GM03348 (cell line): ENCODE measurements around the gene GATM.
A peak's percentile ranks its signal among the peaks of the same experiment; 100 is the strongest.

Experiments
- DNase-seq: peaks from one replicate; pipeline ENCODE4 v3.0.0; 2012; ENCODE audit warnings: low spot score

Gene GATM

DNA sequence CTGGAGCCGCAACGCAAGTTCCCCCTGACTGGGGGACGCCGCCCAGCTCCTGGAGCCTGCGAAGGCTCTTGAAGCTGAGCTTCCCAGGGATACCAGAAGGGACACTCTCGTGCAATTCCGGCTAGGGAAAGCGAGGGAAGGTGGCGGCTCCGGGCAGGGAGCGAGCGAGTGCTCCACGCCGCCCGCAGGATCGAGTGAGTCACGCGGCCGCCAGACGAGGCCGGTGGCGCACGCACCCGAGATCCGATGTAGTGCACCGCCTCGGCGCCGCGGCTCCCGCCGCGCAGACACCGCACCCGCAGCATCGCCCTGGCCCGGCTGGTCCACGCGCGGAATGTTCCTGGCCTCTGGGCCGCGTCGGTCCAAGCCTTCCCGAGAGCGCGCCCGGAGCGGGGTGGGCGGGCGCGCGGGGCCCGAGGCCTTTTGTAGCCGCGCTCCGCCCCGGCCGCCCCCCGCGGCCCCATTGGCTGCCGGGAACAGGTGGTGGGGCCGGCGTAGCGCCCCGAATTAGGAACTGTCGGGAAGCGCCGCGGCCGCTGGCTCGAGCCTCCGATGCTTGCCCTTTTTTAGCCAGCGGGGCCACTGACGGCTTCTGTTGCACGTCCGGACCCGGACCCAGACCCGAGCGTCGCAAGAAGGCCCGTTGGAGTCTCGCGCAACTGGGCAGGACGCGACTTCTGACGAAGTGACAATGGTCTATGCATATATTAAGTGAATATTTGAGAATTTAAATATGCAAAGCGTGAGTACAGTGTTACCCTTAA is at the start of gene GATM:
GATM (minus strand) TSS at position 396 of the 764 bp plus-strand sequence; CDS start at position 305, 91 bp downstream.
- DNase-seq = peak; percentile 93

DNA sequence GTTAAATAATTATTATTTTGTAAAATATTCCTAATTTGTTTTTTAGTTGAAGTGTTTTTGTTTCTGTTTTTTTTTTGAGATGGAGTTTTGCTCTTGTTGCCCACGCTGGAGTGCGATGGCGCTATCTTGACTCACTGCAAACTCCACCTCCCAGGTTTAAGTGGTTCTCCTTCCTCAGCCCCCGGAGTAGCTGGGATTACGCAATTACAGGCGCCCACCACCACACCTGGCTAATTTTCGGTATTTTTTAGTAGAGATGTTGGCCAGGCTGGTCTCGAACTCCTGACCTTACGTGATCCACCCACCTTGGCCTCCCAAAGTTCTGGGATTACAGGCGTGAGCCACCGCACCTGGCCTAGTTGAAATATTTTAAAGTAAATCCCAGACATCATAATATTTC is 48.7 kb upstream of the GATM start:
- DNase-seq = no peak

DNA sequence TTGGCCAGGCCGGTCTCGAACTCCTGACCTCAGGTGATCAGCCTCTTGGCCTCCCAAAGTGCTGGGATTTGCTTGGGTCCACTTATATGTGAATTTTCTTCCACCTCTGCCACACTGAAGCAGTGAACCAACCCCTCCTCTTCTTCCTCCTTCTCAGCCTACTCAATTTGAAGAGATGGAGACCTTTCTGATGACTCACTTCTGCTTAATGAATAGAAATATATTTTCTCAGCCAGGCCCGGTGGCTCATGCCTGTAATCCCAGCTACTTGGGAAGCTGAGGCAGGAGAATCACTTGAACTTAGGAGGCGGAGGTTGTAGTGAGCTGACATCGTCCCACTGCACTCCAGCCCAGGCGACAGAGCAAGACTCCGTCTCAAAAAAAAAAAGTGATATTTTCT is 46.8 kb upstream of the GATM start:
- DNase-seq = peak; percentile 21

DNA sequence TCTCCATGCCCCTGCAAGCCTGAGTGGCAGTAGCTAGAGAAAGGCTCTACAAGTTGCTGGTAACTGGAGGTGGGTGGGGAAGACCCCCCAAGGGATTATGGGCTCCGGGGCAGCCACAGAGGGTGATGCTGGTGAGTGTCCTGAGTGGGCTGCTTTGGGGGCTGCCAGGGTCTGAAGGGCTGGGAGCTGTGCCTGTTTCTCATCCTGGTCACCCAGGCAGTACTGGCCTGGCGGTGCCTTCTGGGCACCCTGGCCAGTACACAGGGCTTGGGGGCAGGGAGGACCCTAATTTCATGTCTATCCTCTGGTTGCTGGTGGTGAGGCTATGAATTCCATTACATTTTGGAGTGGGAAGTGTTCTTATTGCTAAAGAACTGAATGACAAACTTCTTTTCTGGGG is 46.1 kb upstream of the GATM start:
- no peak for DNase-seq

DNA sequence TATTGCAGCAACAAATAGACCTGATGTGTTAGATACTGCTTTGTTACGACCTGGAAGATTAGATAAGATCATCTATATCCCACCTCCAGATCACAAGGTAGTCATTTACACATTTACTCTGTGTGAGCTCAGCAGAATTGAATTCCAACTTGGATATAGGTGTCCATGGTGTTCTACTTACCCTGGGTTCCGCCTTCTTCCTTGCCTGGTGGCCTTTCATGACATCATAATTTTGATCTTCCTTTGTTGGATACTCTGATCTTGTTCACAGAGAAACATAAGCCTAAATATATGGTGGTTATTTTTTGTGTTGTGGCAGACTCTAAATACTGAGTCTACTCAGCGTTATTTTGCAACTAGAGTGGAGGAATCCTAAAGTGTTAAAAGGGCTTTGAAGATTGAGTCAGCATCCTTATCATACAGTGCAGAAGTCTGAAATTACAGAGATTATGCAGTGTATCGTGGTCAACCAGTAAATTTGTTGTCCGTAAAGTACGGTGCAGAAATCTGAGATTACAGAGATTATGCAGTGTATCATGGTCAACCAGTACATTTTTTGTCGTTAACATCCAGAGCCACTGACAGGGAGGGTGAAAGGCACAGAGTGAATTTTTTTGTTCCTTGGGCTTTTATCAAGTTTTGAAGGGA is 39.1 kb upstream of the GATM start:
- DNase-seq = no peak

DNA sequence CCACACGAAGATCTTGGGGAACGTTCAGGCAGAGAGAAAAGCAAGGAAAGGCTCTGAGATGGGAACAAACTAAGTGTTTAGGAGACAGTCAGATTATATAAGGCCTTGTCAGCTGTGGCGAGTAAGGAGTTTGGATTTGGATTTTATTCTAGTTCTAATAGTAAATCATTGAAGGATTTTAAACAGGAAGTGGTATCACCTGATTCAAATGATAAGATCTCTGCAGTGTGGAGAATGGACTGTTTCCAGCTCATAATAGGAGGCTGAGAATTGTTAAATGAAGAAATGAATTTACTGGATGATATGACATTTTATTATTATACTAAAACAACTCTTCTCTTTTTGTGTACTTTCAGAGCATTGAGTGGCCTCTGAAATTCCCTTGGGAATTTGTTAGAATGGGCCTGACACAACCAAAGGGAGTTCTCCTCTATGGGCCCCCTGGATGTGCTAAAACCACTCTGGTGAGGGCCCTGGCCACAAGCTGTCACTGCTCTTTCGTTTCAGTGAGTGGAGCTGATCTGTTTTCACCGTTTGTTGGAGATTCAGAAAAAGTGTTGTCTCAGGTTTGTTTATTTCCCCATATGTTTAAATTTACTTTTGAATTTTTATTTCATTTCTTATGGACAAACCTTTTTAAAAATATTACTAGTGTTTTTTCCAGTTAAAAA is 36.0 kb upstream of the GATM start:
- DNase-seq = no peak

- no peak for DNase-seq
Observed at GRCh38 chr15:45409596-45409995, 31.3 kb upstream of the GATM start.

DNA sequence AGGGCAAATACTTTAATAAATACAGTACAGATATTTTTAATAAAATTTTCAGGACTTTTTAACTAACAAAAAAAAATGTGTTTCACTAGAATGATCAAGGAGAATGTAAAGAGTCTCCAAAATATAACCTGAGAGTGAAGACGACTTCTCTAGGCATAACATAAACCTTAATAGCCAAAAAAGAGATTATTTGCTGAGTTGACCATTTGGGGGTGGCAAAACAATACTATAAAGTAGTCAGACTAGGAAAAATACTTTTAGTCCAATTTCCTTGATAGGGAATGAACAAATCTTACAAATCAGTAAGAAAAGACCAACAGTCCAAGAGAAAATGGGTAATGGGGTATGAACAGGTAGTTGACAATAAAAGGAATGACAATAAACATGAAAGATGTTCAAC is 29.4 kb upstream of the GATM start:
- DNase-seq = no peak

- peak; percentile 52 for DNase-seq
Observed at GRCh38 chr15:45402955-45403877, 24.9 kb upstream of the GATM start.

DNA sequence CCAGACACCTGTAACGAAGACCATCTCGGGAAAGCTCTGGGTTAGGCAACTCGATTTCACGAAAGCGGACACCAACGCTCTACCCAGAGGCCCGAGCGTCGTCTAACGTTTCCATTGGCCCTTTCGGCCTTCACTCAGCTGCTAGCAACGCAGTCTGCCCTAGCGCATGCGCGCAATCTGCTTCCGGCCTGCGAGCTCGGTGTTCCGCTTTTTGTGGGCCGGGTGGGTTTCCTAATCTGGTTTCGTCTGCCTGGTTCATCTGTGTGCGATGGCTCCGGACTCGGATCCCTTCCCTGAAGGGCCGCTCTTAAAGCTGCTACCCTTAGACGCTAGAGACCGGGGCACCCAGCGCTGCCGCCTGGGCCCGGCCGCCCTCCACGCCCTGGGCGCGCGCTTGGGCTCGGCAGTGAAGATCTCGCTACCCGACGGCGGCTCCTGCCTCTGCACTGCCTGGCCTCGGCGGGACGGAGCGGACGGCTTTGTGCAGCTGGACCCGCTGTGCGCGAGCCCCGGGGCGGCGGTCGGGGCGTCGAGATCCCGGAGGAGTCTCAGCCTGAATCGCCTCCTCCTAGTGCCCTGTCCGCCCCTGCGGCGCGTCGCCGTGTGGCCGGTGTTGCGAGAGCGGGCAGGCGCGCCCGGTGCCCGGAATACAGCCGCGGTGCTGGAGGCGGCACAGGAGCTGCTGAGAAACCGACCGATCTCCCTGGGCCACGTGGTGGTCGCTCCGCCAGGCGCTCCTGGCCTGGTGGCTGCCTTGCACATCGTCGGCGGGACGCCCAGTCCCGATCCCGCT is 24.0 kb upstream of the GATM start:
- peak; percentile 98 for DNase-seq

DNA sequence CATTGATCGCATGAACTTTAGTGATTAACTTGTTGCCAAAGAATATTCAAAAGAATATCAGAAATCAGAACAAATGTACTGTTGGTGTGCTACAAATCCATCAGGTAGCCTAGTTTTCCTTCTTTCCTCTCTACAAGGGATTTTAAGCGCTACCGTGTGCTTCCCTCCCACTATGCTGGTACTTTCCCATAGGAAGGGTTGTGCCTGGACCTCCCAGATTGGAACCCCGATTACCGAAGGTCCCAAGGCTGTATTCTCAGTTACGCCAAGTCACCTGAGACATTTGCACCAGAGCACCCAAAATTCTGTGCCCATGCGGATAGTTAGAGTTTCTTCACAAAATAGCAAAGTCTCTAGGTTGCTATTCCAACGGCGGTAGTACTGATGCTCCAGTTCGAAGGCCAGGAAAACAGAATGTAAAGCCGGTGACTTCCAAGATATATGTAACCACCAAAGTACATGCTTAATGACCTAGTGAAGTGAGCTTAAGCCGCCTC is 23.4 kb upstream of the GATM start:
- DNase-seq = peak; percentile 13

GRCh38 chr15:45399381-45400212 is 21.3 kb upstream of the GATM start:
- peak; percentile 57 for DNase-seq

DNA sequence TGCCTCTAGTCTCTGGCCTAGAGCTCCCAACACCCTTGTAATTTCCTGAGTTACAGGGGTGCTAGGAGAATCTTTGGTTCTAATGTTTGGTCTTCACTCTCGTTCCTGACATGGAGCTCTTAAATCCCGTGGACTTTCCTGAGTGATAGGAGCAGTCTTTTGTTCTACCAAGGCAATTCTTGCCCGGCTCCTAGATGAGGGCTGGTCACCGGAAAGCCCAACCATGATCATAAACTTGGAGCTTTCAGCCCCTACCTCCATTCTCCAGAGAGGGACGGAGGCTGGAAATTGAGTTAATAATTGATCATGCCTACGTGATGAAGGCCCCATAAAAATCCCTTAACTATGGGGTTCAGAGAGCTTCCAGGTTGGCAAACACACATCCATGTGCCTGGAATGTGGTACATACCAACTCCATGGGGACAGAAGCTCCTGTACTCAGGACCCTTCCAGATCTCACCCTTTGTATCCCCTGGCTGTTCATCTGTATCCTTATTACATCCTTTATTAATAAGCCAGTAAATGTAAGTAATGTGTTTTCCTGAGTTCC is 18.8 kb upstream of the GATM start:
- no peak for DNase-seq

- no peak for DNase-seq
Observed at GRCh38 chr15:45395943-45396342, 17.6 kb upstream of the GATM start.

GRCh38 chr15:45394681-45395080 is 16.3 kb upstream of the GATM start:
- DNase-seq = no peak

DNA sequence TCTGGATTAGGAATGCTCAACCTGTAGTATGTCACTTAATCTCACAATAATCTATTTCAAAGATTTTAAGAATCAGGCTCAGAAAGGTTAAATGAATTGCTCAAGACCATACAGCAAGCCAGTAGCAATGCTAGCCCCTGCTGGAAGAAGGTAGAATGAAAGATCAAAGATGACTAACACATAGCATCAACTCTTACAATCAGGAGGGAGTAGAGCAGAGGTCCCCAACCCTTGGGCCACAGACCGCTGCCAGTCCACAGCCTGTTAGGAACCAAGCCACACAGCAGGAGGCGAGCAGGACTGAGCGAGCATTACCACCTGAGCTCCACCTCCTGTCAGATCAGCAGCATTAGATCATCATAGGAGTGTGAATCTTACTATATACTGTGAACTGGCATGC is 15.5 kb upstream of the GATM start:
- no peak for DNase-seq

GRCh38 chr15:45392584-45392855 is 14.2 kb upstream of the GATM start:
- DNase-seq = no peak

GRCh38 chr15:45391746-45392583 is 13.6 kb upstream of the GATM start:
- no peak for DNase-seq

DNA sequence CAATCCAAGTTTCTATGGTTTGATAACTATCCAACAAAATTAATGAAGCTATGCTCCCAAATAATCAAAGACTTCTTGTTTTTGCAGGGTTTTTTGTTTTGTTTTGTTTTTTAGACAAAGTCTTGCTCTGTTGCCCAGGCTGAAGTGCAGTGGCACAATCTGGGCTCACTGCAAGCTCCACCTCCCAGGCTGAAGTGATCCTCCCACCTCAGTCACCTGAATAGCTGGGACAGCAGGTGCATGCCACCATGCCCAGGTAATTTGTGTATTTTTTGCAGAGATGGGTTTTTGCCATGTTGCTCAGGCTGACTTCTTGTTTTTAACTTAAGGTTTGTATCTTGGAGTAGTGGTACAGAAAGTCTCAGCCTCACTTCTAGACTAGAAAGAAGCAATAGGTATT is 11.0 kb upstream of the GATM start:
- DNase-seq = no peak
